OCI-LY1 (cell line): ENCODE results near the gene PIAS1.

Experiments used
- H2AFZ ChIP-seq: fragments of 200-600 bp; sonication (generic), shearing (Covaris generic); 2 replicates; pipeline ENCODE4 v1.6.0; 2014; ENCODE audit warnings: antibody characterized with exemption, mild to moderate bottlenecking, low read length
- H3F3A ChIP-seq: fragments of 200-600 bp; sonication (generic), shearing (Covaris generic); 2 replicates; pipeline ENCODE4 v1.6.0; 2014; ENCODE audit warnings: mild to moderate bottlenecking, antibody characterized with exemption, low read length, moderate library complexity; ENCODE audit not compliant: insufficient read depth
- H3K27ac ChIP-seq: fragments of 200-600 bp; sonication (generic); 2 replicates; pipeline ENCODE4 v1.5.1; 2014; ENCODE audit warnings: low read length, mixed run types, mild to moderate bottlenecking, low read depth; ENCODE audit not compliant: poor library complexity, severe bottlenecking
- H3K27me3 ChIP-seq: fragments of 200-600 bp; sonication (generic); 2 replicates; pipeline ENCODE4 v1.6.0; 2014; ENCODE audit warnings: antibody characterized with exemption, mild to moderate bottlenecking, low read length, moderate library complexity; ENCODE audit not compliant: insufficient read depth
- H3K36me3 ChIP-seq: fragments of 200-600 bp; sonication (generic); 2 replicates; pipeline ENCODE4 v1.6.1; 2014; ENCODE audit warnings: mild to moderate bottlenecking, antibody characterized with exemption, low read length, moderate library complexity, mixed read lengths; ENCODE audit not compliant: insufficient read depth
- H3K4me1 ChIP-seq: fragments of 200-600 bp; sonication (generic); 2 replicates; pipeline ENCODE4 v1.5.1; 2014; ENCODE audit warnings: mild to moderate bottlenecking, low read length, moderate library complexity; ENCODE audit not compliant: insufficient read depth, severe bottlenecking
- H3K4me2 ChIP-seq: fragments of 200-600 bp; sonication (generic), shearing (Covaris generic); 2 replicates; pipeline ENCODE4 v1.6.1; 2014; ENCODE audit warnings: low read length
- H3K4me3 ChIP-seq: fragments of 200-600 bp; sonication (generic); 2 replicates; pipeline ENCODE4 v1.5.1; 2014; ENCODE audit warnings: low read length, low read depth, mild to moderate bottlenecking, mixed read lengths; ENCODE audit not compliant: poor library complexity, severe bottlenecking
- H3K79me2 ChIP-seq: fragments of 200-600 bp; shearing (Covaris generic); 2 replicates; pipeline ENCODE4 v1.6.1; 2016; ENCODE audit warnings: mixed run types, low read length, mixed read lengths; ENCODE audit not compliant: insufficient read depth
- H3K9ac ChIP-seq: fragments of 200-600 bp; sonication (generic), shearing (Covaris generic); 2 replicates; pipeline ENCODE4 v1.6.1; 2014; ENCODE audit warnings: mild to moderate bottlenecking, low read length, mixed read lengths
- H3K9me2 ChIP-seq: fragments of 200-600 bp; sonication (generic), shearing (Covaris generic); 2 replicates; pipeline ENCODE4 v1.6.1; 2014; ENCODE audit warnings: low read depth, mild to moderate bottlenecking, low read length, mixed read lengths
- H3K9me3 ChIP-seq: fragments of 200-600 bp; shearing (Covaris generic); 2 replicates; pipeline ENCODE4 v1.6.1; 2014; ENCODE audit warnings: low read length, mixed read lengths
- H4K20me1 ChIP-seq: fragments of 200-600 bp; sonication (generic), shearing (Covaris generic); 2 replicates; pipeline ENCODE4 v1.6.0; 2016; ENCODE audit warnings: mild to moderate bottlenecking, low read length; ENCODE audit not compliant: insufficient read depth
- EZH2 ChIP-seq: fragments of 200-600 bp; sonication (generic), shearing (Covaris generic); IDR thresholded peaks from 2 replicates; pipeline ENCODE4 v1.8.0; 2017; ENCODE audit warnings: borderline replicate concordance, mixed run types, mild to moderate bottlenecking, antibody characterized with exemption, low read length, moderate library complexity, mixed read lengths
- TF ChIP-seq, protein P1 (sequence below): fragments of 200-600 bp; sonication (generic), shearing (Covaris generic); IDR thresholded peaks from 2 replicates; pipeline ENCODE4 v1.5.1; 2017; ENCODE audit warnings: mild to moderate bottlenecking, antibody characterized with exemption, low read length, moderate library complexity, mixed read lengths

The PIAS1 gene

GRCh38 chr15:68032672-68033071, 21.4 kb upstream of the PIAS1 start:
- Histone ChIP-seq H4K20me1 (no peaks in the 10 kb centered on the region), H3K27me3 (peaks cover 13% of the 10 kb centered on the region; the same call in 1 of the 2 replicates), H3K4me2 (no peak overlapping the region), H3K9me3 (peaks cover 2% of the 10 kb centered on the region; the same call in 1 of the 2 replicates), H3K9ac (no peak overlapping the region), H3F3A (no peaks in the 10 kb centered on the region), H3K79me2 (no peaks in the 10 kb centered on the region), H3K9me2 (no peaks in the 10 kb centered on the region), H2AFZ (no peak overlapping the region), H3K4me3 (no peak overlapping the region), H3K4me1 (peaks cover 5% of the 10 kb centered on the region), H3K27ac (no peak overlapping the region), H3K36me3 (no peaks in the 10 kb centered on the region; the same call in 1 of the 2 replicates)
- TF ChIP-seq, protein P1, sequence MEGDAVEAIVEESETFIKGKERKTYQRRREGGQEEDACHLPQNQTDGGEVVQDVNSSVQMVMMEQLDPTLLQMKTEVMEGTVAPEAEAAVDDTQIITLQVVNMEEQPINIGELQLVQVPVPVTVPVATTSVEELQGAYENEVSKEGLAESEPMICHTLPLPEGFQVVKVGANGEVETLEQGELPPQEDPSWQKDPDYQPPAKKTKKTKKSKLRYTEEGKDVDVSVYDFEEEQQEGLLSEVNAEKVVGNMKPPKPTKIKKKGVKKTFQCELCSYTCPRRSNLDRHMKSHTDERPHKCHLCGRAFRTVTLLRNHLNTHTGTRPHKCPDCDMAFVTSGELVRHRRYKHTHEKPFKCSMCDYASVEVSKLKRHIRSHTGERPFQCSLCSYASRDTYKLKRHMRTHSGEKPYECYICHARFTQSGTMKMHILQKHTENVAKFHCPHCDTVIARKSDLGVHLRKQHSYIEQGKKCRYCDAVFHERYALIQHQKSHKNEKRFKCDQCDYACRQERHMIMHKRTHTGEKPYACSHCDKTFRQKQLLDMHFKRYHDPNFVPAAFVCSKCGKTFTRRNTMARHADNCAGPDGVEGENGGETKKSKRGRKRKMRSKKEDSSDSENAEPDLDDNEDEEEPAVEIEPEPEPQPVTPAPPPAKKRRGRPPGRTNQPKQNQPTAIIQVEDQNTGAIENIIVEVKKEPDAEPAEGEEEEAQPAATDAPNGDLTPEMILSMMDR, result no peak
- TF ChIP-seq EZH2, result no peak

DNA sequence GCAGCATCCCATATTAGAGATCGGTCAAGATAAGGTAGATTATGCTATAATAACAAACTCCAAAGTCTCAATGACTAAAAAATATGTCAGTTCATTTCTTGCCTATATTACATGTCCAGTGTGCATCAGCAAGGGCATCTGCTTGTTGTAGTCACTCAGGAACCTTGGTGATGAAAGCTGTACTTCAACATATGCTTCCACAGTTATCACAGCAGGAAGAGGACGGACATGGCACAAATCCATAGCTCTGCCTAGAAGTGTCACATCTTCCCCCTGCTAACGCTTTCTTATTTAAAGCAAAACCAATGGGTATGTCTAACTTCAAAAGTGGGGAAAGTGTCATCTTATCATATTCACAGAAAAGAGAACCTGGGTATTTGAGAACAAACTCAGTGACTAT, 20.0 kb upstream of the PIAS1 start:
- Histone ChIP-seq H4K20me1 (no peaks in the 10 kb centered on the region), H3F3A (no peaks in the 10 kb centered on the region), H3K79me2 (no peaks in the 10 kb centered on the region), H3K4me1 (no peaks in the 10 kb centered on the region), H3K27me3 (peaks cover 14% of the 10 kb centered on the region; the same call in 1 of the 2 replicates), H3K4me2 (no peak overlapping the region), H3K9me2 (no peaks in the 10 kb centered on the region), H2AFZ (no peak overlapping the region), H3K36me3 (no peaks in the 10 kb centered on the region; the same call in 1 of the 2 replicates), H3K9me3 (peaks cover 2% of the 10 kb centered on the region; the same call in 1 of the 2 replicates), H3K9ac (no peak overlapping the region), H3K27ac (no peak overlapping the region), H3K4me3 (no peak overlapping the region)
- TF ChIP-seq, protein P1, result no peak
- TF ChIP-seq EZH2, result no peak

DNA sequence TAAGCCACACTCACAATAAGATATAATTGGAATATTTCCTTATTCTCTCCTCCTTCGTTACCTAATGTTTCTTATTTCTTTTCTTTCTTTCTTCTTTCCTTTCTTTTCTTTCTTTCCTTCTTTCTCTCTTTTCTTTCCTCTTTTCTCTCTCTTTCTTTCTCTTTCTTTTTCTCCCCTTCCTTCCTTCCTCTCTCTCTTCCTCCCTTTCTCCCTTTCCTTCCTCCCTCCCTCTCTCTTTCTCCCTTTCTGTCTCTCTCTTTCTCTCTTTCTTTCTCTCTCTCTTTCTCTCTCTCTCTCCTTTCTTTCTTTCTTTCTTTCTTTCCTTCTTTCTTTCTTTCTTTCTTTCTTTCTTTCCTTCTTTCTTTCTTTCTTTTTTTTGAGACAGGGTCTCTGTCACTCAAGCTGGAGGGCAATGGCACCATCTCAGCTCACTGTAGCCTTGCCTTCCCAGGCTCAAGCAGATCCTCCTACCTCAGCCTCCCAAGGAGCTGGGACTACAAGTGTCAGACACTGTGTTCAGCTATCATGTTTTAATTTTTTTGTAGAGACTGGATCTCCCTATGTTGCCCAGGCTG, 19.3 kb upstream of the PIAS1 start:
- Histone ChIP-seq H3F3A (no peaks in the 10 kb centered on the region), H3K9me2 (no peaks in the 10 kb centered on the region), H2AFZ (no peak overlapping the region), H3K4me2 (no peak overlapping the region), H3K9me3 (peaks cover 2% of the 10 kb centered on the region; the same call in 1 of the 2 replicates), H3K27me3 (peaks cover 14% of the 10 kb centered on the region; the same call in 1 of the 2 replicates), H3K27ac (no peak overlapping the region), H3K79me2 (no peaks in the 10 kb centered on the region), H4K20me1 (no peaks in the 10 kb centered on the region), H3K4me1 (no peaks in the 10 kb centered on the region), H3K4me3 (no peak overlapping the region), H3K36me3 (no peaks in the 10 kb centered on the region; the same call in 1 of the 2 replicates), H3K9ac (no peak overlapping the region)
- TF ChIP-seq EZH2, result no peak
- TF ChIP-seq, protein P1, result no peak
